Peyer's patch (tissue), 4 donors: ENCODE measurements around the gene MAGEA10.

Source experiments
- POLR2A ChIP-seq, 2 donors: fragments of 450-650 bp; IDR thresholded peaks; one replicate each; pipeline ENCODE4 v1.5.1; 2017; ENCODE audit warnings: antibody characterized with exemption in 2 of 2, mild to moderate bottlenecking in 2 of 2, moderate library complexity in 2 of 2
- TF ChIP-seq, protein P1 (sequence below), 6 experiments: fragments of 450-650 bp in 4 of 6; fragments of 200-600 bp in 2 of 6; sonication (generic) in 1 of 6; IDR thresholded peaks; one replicate each; pipeline ENCODE4 v1.5.1; 2017 to 2019; ENCODE audit warnings: antibody characterized with exemption in 6 of 6, mild to moderate bottlenecking in 3 of 6, moderate library complexity in 1 of 6

DNA sequence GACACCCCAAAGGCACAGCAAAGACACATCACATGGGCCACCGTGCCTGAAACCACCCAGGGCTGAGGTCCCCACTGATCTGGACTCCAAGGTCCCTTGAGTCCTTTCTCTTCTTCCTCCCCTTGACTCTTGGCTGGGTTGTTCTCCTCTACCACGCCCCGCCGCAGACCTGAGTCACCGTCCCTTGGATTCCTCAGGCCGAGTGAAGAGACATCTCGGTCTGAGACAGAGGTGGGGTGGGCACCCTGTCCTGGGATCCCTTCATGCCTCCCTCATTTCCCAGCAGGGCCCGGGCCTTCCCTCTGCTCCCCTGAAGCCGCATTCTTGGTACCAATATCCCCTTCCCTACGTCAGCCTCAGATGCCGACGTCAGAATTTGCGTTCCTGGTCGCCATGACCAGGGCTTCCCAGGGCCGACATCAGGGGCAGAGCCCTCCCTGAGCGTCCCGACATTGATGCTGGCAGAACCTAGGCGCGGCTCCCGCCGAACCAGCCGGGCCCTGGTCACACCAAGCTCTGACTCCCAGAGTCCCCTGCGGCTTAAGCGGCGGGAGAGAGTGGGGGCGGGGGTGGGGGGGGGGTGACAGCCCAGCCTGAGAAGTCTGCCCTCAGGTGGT, 498 bp downstream of the MAGEA10 start:
- TF ChIP-seq POLR2A (IDR thresholded peaks at IDR 0.05), result no peak
- TF ChIP-seq, protein P1, sequence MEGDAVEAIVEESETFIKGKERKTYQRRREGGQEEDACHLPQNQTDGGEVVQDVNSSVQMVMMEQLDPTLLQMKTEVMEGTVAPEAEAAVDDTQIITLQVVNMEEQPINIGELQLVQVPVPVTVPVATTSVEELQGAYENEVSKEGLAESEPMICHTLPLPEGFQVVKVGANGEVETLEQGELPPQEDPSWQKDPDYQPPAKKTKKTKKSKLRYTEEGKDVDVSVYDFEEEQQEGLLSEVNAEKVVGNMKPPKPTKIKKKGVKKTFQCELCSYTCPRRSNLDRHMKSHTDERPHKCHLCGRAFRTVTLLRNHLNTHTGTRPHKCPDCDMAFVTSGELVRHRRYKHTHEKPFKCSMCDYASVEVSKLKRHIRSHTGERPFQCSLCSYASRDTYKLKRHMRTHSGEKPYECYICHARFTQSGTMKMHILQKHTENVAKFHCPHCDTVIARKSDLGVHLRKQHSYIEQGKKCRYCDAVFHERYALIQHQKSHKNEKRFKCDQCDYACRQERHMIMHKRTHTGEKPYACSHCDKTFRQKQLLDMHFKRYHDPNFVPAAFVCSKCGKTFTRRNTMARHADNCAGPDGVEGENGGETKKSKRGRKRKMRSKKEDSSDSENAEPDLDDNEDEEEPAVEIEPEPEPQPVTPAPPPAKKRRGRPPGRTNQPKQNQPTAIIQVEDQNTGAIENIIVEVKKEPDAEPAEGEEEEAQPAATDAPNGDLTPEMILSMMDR (IDR thresholded peaks at IDR 0.05), result no peak
